Measurements from ENCODE around the gene PUS3. TPM values are rescaled to one million over a fixed set of nuclear protein-coding genes. Genes with fewer than 3 reads are reported as not detected.

Gene PUS3
- 8.3 and 11.3 TPM in 2 replicates for total RNA-seq

GRCh38 chr11:125902927-125903710 lies at the start of gene PUS3:
TSS of gene PUS3 (minus strand) at chr11:125903206. CDS start at chr11:125896284, 6,922 bp downstream.

GRCh38 chr11:125945797-125946520 lies 43.0 kb upstream of the PUS3 start, which contains the start of gene VSIG10L2:
TSS of gene VSIG10L2 (plus strand) at chr11:125946044. CDS start at chr11:125946056, 12 bp downstream.

GRCh38 chr11:125903711-125904659 lies 979 bp upstream of the PUS3 start, which contains the start of gene DDX25:
TSS of gene DDX25 (plus strand) at chr11:125904508. CDS start at chr11:125904518, 10 bp downstream.

GRCh38 chr11:125887373-125888324 lies 15.4 kb downstream of the PUS3 start, which contains the start of gene HYLS1:
TSS of gene HYLS1 (plus strand) at chr11:125887668. CDS start at chr11:125899369, 11,701 bp downstream.

Other genes with a start within 250 kb of the PUS3 start
- gene ACRV1, start 222.4 kb downstream of the PUS3 start, total RNA-seq: not detected in 2 replicates
- not detected in 2 replicates for gene PATE1, start 156.9 kb downstream of the PUS3 start, total RNA-seq
- gene PATE2, start 124.4 kb downstream of the PUS3 start, total RNA-seq: 0.16 TPM in 1 of 2 replicates, not detected in the other
- not detected in 2 replicates for gene PATE3, start 115.1 kb downstream of the PUS3 start, total RNA-seq
- under 0.01 TPM in 1 of 2 replicates, not detected in the other for gene PATE4, start 69.9 kb downstream of the PUS3 start, total RNA-seq
- 6.8 and 7.7 TPM in 2 replicates for gene HYLS1, start 15.5 kb downstream of the PUS3 start, total RNA-seq
- under 0.01 and 0.13 TPM in 2 replicates for gene DDX25, start 1.3 kb upstream of the PUS3 start, total RNA-seq
- gene VSIG10L2, start 42.8 kb upstream of the PUS3 start, total RNA-seq: not detected in 2 replicates
- 0.81 and 7.0 TPM in 2 replicates for gene CDON, start 159.7 kb upstream of the PUS3 start, total RNA-seq

All from bladder microvascular endothelial cell (primary cell).